DMS153 treated with DMSO at 0.1 percent for 48 hours (cell line): ENCODE measurements around the gene INSM1.
"Not testable (repeated sequence)": the region's sequence is repeated elsewhere in the genome, so short reads cannot be mapped to it uniquely, and the experiment has no call there.

Experiments used
- DNase-seq: peaks from one replicate; lab custom pipeline; 2025; ENCODE audit not compliant: unreplicated experiment; lab: John Stamatoyannopoulos, UW

The INSM1 gene

GRCh38 chr20:20367575-20368417, at the start of gene INSM1:
TSS of gene INSM1 (plus strand) at chr20:20368104. CDS start at chr20:20368268, 164 bp downstream.
- peak; percentile 96 for DNase-seq

GRCh38 chr20:20318365-20319161, 49.3 kb upstream of the INSM1 start:
- no peak for DNase-seq

GRCh38 chr20:20321134-20321533, 46.8 kb upstream of the INSM1 start:
- DNase-seq: no peak

GRCh38 chr20:20321917-20322316, 46.0 kb upstream of the INSM1 start:
- DNase-seq: no peak

GRCh38 chr20:20322912-20323311, 45.0 kb upstream of the INSM1 start:
- no peak for DNase-seq

GRCh38 chr20:20327746-20328145, 40.2 kb upstream of the INSM1 start:
- DNase-seq: no peak

GRCh38 chr20:20329564-20329963, 38.3 kb upstream of the INSM1 start:
- DNase-seq: no peak

GRCh38 chr20:20331156-20331555, 36.7 kb upstream of the INSM1 start:
- DNase-seq: no peak

GRCh38 chr20:20331817-20332216, 36.1 kb upstream of the INSM1 start:
- peak; percentile 5 for DNase-seq

GRCh38 chr20:20333866-20334265, 34.0 kb upstream of the INSM1 start:
- no peak for DNase-seq

- DNase-seq: no peak
These were observed 33.4 kb upstream of the INSM1 start for GRCh38 chr20:20334489-20334888.

- DNase-seq: no peak
These were observed 29.7 kb upstream of the INSM1 start for GRCh38 chr20:20338133-20338730.

- DNase-seq: no peak
These were observed 27.5 kb upstream of the INSM1 start for GRCh38 chr20:20340443-20340842.

GRCh38 chr20:20341371-20341770, 26.5 kb upstream of the INSM1 start:
- DNase-seq: no peak

- no peak for DNase-seq
These were observed 25.8 kb upstream of the INSM1 start for GRCh38 chr20:20342066-20342465.

- no peak for DNase-seq
These were observed 24.0 kb upstream of the INSM1 start for GRCh38 chr20:20343932-20344331.

GRCh38 chr20:20344476-20344875, 23.4 kb upstream of the INSM1 start:
- DNase-seq: no peak

GRCh38 chr20:20353576-20353975, 14.3 kb upstream of the INSM1 start:
- no peak for DNase-seq

GRCh38 chr20:20355503-20355902, 12.4 kb upstream of the INSM1 start:
- DNase-seq: not testable (repeated sequence)

GRCh38 chr20:20358801-20359200, 9.1 kb upstream of the INSM1 start:
- DNase-seq: peak; percentile 37

- no peak for DNase-seq
These were observed 8.3 kb upstream of the INSM1 start for GRCh38 chr20:20359628-20360027.

- peak; percentile 73 for DNase-seq
These were observed 7.4 kb upstream of the INSM1 start for GRCh38 chr20:20360464-20360863.
